ENCODE results near the gene MACF1.

DNA sequence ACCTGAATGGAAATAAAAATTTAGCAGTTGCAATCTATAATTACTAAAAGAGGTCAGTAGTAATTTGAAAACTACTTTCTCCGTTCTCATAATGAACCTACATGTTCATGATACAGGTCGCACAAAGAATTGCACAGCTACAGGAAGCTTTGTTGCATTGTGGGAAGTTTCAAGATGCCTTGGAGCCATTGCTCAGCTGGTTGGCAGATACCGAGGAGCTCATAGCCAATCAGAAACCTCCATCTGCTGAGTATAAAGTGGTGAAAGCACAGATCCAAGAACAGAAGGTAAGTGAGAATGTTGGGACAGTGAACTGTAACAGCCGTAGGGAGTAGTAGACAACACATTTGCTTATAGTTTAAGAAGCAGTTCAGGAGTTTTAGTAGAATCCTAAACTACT is 218.1 kb downstream of the MACF1 start:
- TF ChIP-seq, protein P1, sequence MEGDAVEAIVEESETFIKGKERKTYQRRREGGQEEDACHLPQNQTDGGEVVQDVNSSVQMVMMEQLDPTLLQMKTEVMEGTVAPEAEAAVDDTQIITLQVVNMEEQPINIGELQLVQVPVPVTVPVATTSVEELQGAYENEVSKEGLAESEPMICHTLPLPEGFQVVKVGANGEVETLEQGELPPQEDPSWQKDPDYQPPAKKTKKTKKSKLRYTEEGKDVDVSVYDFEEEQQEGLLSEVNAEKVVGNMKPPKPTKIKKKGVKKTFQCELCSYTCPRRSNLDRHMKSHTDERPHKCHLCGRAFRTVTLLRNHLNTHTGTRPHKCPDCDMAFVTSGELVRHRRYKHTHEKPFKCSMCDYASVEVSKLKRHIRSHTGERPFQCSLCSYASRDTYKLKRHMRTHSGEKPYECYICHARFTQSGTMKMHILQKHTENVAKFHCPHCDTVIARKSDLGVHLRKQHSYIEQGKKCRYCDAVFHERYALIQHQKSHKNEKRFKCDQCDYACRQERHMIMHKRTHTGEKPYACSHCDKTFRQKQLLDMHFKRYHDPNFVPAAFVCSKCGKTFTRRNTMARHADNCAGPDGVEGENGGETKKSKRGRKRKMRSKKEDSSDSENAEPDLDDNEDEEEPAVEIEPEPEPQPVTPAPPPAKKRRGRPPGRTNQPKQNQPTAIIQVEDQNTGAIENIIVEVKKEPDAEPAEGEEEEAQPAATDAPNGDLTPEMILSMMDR (IDR thresholded peaks at IDR 0.05) = no peak
- TF ChIP-seq POLR2A (IDR thresholded peaks at IDR 0.05) (no peak), EP300 (IDR thresholded peaks at IDR 0.05) (no peak)
